Gastrocnemius medialis (tissue), 4 donors: ENCODE results near the gene EXTL2.

ENCODE experiments used
- CTCF ChIP-seq, 5 experiments: fragments of 450-650 bp in 3 of 5; fragments of 200-600 bp in 2 of 5; sonication (generic) in 2 of 5; IDR thresholded peaks in 4 of 5; conservative IDR thresholded peaks in 1 of 5; 1 replicate in 4 of 5; 2 replicates in 1 of 5; pipeline ENCODE4 v1.5.1; 2016 to 2019; ENCODE audit warnings: antibody characterized with exemption in 5 of 5, mild to moderate bottlenecking in 3 of 5, moderate library complexity in 3 of 5
- POLR2A ChIP-seq, 2 donors: fragments of 450-650 bp; IDR thresholded peaks; one replicate each; pipeline ENCODE4 v1.6.1; 2017; ENCODE audit warnings: antibody characterized with exemption in 2 of 2, mild to moderate bottlenecking in 2 of 2, moderate library complexity in 2 of 2

DNA sequence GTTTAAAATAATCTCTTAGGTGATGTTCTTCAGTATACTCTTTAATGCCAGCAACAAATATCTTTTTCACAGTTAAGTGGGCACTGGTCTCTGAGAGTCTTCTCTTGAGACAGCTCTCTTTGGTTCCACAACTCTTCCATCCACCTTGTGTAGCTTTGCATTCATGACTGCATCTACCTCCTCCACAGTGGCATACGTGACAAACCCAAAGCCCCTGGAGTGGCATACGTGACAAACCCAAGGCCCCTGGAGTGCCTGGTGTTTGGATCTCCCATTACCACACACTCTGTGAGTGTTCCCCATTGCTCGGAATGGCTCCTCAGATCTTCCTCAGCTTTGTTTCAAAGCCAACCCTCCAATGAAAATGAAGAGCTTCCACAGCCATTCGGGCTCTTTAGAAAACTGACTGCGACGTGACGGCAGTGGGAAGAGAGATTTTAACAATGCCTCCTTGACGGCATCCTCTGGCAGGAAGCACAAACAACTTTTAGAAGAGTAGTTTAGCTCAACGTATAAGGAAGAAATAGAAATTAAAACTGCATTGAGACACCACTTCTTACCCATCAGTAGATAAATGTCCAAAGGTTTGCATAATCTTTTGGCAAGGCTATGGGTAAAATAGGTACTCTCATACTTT is 47.1 kb upstream of the EXTL2 start:
- TF ChIP-seq POLR2A (IDR thresholded peaks at IDR 0.05) (no peak), CTCF (IDR thresholded peaks at IDR 0.05 in 4 of 5, conservative IDR thresholded peaks at IDR 0.05 in 1 of 5) (no peak)
